Measurements from ENCODE around the gene TPPP3.

The TPPP3 gene

DNA sequence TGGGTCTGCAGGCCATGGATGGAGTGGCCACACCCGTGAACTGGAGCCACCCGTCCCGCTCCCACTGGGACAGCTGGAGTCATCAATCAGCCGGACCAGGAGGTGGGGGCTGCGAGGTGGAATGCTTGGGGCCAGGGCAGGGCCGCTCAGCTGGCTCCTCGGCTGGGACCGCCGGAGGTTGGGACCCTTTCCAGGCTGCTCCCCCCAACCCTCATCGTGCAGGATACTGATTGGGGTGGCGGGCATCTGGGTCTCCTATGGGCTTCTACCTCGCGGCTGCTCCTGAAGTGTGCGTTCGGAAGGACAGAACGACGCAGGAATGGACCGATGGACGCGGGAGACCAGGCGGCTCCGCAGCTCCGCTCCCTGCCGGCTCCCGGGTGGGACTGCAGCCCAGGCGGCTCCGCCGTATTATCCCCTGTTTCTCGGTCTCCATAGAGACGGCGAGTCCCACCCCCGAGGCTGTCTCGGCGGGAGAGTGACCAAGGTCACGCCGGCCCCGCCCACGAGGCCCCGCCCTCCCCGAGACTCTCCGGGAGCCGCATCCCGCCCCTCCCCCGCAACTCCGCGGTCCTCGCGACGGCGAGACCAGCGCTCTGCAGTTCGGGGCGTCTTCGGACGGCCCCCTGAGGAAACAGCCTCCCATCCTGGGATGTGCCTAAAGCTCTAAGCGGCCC, at the start of gene TPPP3:
TSS of gene TPPP3 (minus strand) at position 388 of the 677 bp plus-strand sequence. CDS start 2,387 bp downstream, outside the sequence.
- H3K4me3 ChIP-seq (ENCODE audit: low read length) = peak within 1 kb of the TSS; percentile 39
- TF ChIP-seq, protein P1, sequence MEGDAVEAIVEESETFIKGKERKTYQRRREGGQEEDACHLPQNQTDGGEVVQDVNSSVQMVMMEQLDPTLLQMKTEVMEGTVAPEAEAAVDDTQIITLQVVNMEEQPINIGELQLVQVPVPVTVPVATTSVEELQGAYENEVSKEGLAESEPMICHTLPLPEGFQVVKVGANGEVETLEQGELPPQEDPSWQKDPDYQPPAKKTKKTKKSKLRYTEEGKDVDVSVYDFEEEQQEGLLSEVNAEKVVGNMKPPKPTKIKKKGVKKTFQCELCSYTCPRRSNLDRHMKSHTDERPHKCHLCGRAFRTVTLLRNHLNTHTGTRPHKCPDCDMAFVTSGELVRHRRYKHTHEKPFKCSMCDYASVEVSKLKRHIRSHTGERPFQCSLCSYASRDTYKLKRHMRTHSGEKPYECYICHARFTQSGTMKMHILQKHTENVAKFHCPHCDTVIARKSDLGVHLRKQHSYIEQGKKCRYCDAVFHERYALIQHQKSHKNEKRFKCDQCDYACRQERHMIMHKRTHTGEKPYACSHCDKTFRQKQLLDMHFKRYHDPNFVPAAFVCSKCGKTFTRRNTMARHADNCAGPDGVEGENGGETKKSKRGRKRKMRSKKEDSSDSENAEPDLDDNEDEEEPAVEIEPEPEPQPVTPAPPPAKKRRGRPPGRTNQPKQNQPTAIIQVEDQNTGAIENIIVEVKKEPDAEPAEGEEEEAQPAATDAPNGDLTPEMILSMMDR (conservative IDR thresholded peaks at IDR 0.05; ENCODE audit: low read depth, low read length) = peak; percentile 70
- peak; percentile 43 for DNase-seq (ENCODE audit: low read depth)

DNA sequence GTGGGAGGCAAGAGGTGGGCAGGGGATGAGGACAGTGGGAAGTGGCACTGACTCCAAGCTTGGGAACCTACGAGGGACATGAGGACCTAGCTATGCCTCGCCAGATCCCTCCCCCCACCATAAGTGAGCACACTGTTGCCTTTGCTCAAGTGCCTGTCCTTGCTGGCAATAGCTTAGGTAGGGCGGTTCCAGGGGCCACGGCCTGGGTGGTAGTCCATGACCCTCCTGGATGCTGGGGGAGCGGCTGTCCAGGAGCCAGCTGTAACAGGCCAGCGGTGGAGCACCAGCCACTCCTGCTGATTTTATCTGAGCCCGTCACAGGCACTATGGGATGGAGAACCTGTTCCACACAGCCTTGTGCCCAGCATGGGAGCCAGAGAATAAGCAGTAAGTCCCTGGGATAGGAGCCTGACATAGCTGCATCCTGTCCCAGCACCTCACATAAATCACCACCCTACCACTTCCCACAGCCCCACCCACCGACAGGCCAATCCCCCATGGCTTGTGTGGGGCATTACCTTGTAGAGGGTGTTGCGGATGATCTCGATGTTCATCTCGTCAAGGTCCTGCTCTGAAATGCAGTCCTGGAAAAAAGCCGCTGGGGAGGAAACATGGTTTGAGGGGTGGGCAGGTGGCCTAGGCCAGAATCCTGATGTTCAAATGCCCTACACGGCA, 49.4 kb upstream of the TPPP3 start:
- DNase-seq (ENCODE audit: low read depth) = no peak
- no peak overlapping the region for H3K4me3 ChIP-seq (ENCODE audit: low read length)
- TF ChIP-seq, protein P1 (conservative IDR thresholded peaks at IDR 0.05; ENCODE audit: low read depth, low read length) = no peak

DNA sequence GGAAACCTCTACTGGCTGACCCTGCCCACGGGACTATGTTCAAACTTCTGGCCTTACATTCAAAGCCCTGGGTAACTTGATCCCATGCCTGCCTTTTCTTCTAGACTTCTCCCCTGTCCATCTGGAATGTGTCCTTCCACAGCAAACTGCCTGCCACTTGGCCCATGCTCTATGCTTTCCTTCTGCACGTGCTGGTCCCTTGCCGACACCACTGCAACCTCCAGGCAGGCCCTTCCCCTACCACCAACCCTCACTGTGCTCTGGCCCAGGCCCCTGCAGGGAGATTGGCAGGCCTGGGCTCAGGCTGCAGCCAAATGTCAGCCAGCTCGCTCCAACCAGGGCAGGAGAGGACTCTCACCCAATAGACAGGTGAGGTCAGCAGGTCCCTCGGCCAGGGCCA, 48.6 kb upstream of the TPPP3 start:
- TF ChIP-seq, protein P1 (conservative IDR thresholded peaks at IDR 0.05; ENCODE audit: low read depth, low read length) = no peak
- no peak for DNase-seq (ENCODE audit: low read depth)
- H3K4me3 ChIP-seq (ENCODE audit: low read length) = no peak overlapping the region

DNA sequence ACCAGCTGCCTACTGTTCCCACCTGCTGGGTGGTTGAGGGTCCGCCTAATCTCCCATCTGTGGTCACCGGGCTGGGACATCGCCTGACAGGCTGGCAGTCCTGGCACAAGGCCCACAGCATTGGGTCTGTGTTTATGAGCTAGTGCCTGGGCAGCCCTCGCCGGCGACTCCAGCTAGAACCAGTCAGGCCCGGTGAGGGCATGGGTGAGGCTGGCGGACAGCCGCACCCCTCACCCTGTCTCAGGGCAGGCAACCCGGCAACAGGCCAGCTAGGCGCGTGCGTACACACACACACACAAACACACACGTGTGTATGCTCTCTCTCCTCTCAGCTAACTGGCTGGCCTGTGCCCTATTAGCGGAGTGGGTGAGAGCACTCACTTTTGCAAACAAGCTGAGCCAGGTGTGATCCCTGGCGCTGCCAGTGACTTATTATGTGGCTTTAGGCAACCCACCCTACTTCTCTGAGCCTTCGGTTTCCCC, 48.0 kb upstream of the TPPP3 start:
- DNase-seq (ENCODE audit: low read depth) = no peak
- TF ChIP-seq, protein P1 (conservative IDR thresholded peaks at IDR 0.05; ENCODE audit: low read depth, low read length) = no peak
- no peak overlapping the region for H3K4me3 ChIP-seq (ENCODE audit: low read length)

DNA sequence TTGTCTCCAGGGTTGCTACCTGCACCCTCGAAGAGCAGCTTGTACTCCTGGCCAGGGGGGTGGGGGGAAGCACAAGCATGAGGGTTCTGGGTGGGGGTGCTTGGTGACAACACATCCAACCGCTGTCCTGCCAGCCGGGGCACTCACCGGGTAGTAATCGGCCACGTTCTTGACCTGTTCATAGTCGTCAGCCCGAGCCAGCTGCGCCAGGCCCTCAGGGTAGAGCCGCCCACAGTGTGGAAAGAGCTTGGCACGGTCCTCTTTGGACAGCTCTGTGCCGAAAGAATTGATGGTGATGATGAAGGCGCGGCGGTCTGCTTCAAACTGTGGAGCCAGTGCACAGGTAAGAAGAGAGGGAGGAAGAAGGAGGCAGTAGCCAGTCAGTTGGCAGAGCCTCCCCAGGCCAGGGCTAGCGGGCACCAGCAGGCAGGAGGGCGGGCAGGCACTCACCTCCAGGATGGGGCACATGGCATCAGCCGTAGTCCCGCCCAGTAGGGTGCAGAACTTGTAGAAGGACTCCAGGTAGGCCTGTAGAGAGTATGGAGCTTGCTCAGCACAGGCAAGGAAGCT, 45.6 kb upstream of the TPPP3 start:
- no peak for DNase-seq (ENCODE audit: low read depth)
- TF ChIP-seq, protein P1 (conservative IDR thresholded peaks at IDR 0.05; ENCODE audit: low read depth, low read length) = no peak
- H3K4me3 ChIP-seq (ENCODE audit: low read length) = no peak overlapping the region

DNA sequence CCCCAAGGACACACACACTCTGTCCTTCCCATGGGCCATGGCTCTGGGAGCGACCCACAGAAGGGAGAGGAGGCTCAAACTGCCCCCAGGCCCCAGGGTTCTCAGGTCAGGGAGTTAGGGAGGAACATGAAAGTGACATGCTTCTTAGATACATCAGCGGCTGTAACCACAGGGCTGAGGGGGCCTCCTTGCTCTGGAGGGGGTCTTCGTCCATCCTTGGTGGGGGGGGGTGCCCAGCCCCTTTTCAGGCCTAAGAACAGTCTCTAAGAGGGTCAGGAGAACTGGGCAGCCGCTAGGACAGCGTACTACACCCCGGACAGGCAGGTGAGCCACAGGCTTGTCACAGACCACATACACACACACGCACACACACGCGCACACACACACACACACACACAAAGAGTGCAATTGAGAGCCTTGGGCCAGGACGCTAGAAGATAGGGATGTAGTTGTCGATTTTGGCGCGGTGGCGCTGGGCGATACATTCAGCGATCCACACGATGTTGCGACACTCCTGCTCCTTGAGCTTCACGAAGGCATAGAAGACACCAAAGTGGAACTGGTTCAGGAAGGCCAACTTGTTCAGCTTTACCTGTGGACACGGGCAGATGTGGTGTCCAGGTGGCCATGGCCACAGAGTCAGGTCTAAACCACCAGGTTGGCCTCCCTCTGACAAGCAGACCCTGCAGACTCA, 44.9 kb upstream of the TPPP3 start:
- no peak for DNase-seq (ENCODE audit: low read depth)
- TF ChIP-seq, protein P1 (conservative IDR thresholded peaks at IDR 0.05; ENCODE audit: low read depth, low read length) = no peak
- no peak overlapping the region for H3K4me3 ChIP-seq (ENCODE audit: low read length)
